ENCODE results near the gene TMEM106C. TPM values are rescaled to one million over a fixed set of nuclear protein-coding genes. Genes with fewer than 3 reads are reported as not detected.

Gene TMEM106C
- total RNA-seq, 1 experiment from 2014 or later: 48.3 TPM

DNA sequence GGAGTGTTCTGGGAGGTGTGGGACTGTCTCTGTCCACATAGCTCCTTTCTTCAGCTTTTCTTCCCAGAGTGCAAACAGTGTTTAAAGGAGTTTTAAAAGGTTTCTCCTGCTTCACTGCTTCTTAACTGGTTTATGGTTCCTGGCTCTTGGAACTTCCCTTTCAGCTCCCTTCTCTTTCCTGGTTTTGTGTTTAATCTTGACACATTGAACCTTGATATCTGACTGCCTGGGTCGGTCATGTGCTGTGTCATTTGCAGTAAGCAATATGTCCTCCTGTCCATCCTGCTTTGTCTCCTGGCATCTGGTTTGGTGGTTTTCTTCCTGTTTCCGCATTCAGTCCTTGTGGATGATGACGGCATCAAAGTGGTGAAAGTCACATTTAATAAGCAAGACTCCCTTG is 2.2 kb downstream of the TMEM106C start:
- peaks cover 15% of the 10 kb centered on the region for H3K36me3 Mint-ChIP-seq
- ATAC-seq (no peak), DNase-seq (ENCODE audit: low spot score) (no peak)
- no peak for TF ChIP-seq TEAD4 (CRISPR knock-in tag; IDR thresholded peaks at IDR 0.05)
- TF ChIP-seq, protein P1, sequence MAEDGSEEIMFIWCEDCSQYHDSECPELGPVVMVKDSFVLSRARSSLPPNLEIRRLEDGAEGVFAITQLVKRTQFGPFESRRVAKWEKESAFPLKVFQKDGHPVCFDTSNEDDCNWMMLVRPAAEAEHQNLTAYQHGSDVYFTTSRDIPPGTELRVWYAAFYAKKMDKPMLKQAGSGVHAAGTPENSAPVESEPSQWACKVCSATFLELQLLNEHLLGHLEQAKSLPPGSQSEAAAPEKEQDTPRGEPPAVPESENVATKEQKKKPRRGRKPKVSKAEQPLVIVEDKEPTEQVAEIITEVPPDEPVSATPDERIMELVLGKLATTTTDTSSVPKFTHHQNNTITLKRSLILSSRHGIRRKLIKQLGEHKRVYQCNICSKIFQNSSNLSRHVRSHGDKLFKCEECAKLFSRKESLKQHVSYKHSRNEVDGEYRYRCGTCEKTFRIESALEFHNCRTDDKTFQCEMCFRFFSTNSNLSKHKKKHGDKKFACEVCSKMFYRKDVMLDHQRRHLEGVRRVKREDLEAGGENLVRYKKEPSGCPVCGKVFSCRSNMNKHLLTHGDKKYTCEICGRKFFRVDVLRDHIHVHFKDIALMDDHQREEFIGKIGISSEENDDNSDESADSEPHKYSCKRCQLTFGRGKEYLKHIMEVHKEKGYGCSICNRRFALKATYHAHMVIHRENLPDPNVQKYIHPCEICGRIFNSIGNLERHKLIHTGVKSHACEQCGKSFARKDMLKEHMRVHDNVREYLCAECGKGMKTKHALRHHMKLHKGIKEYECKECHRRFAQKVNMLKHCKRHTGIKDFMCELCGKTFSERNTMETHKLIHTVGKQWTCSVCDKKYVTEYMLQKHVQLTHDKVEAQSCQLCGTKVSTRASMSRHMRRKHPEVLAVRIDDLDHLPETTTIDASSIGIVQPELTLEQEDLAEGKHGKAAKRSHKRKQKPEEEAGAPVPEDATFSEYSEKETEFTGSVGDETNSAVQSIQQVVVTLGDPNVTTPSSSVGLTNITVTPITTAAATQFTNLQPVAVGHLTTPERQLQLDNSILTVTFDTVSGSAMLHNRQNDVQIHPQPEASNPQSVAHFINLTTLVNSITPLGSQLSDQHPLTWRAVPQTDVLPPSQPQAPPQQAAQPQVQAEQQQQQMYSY (CRISPR knock-in tag; IDR thresholded peaks at IDR 0.05): no peak
- no peak for TF ChIP-seq ZNF416 (CRISPR knock-in tag; IDR thresholded peaks at IDR 0.05)
- no peak for TF ChIP-seq NFE2L1 (CRISPR knock-in tag; IDR thresholded peaks at IDR 0.05)
- no peak for TF ChIP-seq CBFB (CRISPR knock-in tag; IDR thresholded peaks at IDR 0.05; ENCODE audit: low read depth)
- no peak for TF ChIP-seq FOXK1 (CRISPR knock-in tag; IDR thresholded peaks at IDR 0.05)
- TF ChIP-seq ELF4 (CRISPR knock-in tag; IDR thresholded peaks at IDR 0.05; ENCODE audit: low read depth): no peak
- TF ChIP-seq, protein P2, sequence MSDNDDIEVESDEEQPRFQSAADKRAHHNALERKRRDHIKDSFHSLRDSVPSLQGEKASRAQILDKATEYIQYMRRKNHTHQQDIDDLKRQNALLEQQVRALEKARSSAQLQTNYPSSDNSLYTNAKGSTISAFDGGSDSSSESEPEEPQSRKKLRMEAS (CRISPR knock-in tag; IDR thresholded peaks at IDR 0.05): no peak
- TF ChIP-seq, protein P3, sequence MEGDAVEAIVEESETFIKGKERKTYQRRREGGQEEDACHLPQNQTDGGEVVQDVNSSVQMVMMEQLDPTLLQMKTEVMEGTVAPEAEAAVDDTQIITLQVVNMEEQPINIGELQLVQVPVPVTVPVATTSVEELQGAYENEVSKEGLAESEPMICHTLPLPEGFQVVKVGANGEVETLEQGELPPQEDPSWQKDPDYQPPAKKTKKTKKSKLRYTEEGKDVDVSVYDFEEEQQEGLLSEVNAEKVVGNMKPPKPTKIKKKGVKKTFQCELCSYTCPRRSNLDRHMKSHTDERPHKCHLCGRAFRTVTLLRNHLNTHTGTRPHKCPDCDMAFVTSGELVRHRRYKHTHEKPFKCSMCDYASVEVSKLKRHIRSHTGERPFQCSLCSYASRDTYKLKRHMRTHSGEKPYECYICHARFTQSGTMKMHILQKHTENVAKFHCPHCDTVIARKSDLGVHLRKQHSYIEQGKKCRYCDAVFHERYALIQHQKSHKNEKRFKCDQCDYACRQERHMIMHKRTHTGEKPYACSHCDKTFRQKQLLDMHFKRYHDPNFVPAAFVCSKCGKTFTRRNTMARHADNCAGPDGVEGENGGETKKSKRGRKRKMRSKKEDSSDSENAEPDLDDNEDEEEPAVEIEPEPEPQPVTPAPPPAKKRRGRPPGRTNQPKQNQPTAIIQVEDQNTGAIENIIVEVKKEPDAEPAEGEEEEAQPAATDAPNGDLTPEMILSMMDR (IDR thresholded peaks at IDR 0.05): no peak
- no peak for TF ChIP-seq ETV6 (CRISPR knock-in tag; IDR thresholded peaks at IDR 0.05)
- TF ChIP-seq, protein P4, sequence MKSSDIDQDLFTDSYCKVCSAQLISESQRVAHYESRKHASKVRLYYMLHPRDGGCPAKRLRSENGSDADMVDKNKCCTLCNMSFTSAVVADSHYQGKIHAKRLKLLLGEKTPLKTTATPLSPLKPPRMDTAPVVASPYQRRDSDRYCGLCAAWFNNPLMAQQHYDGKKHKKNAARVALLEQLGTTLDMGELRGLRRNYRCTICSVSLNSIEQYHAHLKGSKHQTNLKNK (CRISPR knock-in tag; IDR thresholded peaks at IDR 0.05): no peak
- TF ChIP-seq ZNF423 (CRISPR knock-in tag; IDR thresholded peaks at IDR 0.05): no peak
- no peak for TF ChIP-seq NR3C1 (CRISPR knock-in tag; conservative IDR thresholded peaks at IDR 0.05; ENCODE audit: low read depth)
- no peak for TF ChIP-seq PRRX2 (CRISPR knock-in tag; IDR thresholded peaks at IDR 0.05)
- no peak for TF ChIP-seq MXD4 (CRISPR knock-in tag; IDR thresholded peaks at IDR 0.05; ENCODE audit: borderline replicate concordance)
- ChIA-PET CTCF (interaction anchor here (3.1 kb wide), 1 partner anchor 15 kb away, joined by 43 read pairs; no protein-coding TSS in a partner anchor), POLR2A (no interaction called here)
- peaks cover 53% of the 10 kb centered on the region for H3K27me3 Mint-ChIP-seq (ENCODE audit: low read depth)
- no peak overlapping the region for H3K4me3 Mint-ChIP-seq
- peaks cover 9% of the 10 kb centered on the region for H3K9me3 Mint-ChIP-seq
- H3K4me1 Mint-ChIP-seq: peaks cover 31% of the 10 kb centered on the region
- H3K27ac Mint-ChIP-seq: no peak overlapping the region

DNA sequence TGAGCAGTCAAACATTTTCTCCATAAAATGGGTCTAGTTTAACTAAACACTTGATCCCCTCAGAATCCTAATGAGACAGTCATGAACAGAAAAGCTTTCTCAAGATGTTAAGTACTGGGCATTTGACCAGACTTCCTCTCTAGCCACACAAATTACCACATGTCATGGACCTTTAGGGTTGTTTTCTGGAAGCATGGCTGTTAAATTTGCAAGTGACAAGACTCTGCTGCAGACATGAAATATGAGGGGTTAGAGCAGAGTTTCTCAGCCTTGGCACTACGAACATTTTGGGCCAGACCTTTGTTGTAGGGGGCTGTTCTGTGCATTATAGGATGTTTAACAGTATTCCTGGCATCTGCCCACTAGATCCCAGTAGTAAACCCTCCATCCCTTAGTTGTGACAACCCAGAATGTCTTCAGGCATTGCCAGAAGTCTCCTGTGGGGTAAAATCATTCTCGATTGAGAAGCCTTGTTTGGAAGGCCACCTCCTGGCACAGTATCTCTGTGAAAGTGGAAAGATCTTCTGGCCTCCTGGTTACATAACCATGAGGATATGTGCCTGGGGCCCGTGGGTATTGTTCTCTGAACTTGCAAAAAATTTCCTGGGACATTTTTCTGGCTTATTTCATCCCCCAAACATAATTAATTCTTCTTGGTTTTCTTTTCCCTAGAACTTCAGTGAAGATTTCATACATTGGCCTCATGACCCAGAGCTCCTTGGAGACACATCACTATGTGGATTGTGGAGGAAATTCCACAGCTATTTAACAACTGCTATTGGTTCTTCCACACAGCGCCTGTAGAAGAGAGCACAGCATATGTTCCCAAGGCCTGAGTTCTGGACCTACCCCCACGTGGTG is 4.3 kb downstream of the TMEM106C start:
- TF ChIP-seq, protein P5, sequence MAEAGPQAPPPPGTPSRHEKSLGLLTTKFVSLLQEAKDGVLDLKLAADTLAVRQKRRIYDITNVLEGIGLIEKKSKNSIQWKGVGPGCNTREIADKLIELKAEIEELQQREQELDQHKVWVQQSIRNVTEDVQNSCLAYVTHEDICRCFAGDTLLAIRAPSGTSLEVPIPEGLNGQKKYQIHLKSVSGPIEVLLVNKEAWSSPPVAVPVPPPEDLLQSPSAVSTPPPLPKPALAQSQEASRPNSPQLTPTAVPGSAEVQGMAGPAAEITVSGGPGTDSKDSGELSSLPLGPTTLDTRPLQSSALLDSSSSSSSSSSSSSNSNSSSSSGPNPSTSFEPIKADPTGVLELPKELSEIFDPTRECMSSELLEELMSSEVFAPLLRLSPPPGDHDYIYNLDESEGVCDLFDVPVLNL (CRISPR knock-in tag; IDR thresholded peaks at IDR 0.05; ENCODE audit: borderline replicate concordance, low read depth): no peak
- ChIA-PET POLR2A (no interaction called here), CTCF (interaction anchor here (0.7 to 0.9 kb wide), 2 partner anchors 19 to 154 kb away, joined by 3 read pairs; no protein-coding TSS in a partner anchor)
- ATAC-seq: no peak
- H3K27me3 Mint-ChIP-seq (ENCODE audit: low read depth): peaks cover 34% of the 10 kb centered on the region
- H3K9me3 Mint-ChIP-seq: no peaks in the 10 kb centered on the region
- DNase-seq (ENCODE audit: low spot score): no peak
- H3K4me1 Mint-ChIP-seq: peaks cover 19% of the 10 kb centered on the region
- H3K4me3 Mint-ChIP-seq: no peak overlapping the region
- peaks cover 6% of the 10 kb centered on the region for H3K36me3 Mint-ChIP-seq
- no peak overlapping the region for H3K27ac Mint-ChIP-seq
